Muscle layer of colon (tissue), 2 donors: ENCODE measurements around the gene BRD1.
A peak's percentile ranks its signal among the peaks of the same experiment; 100 is the strongest.

ENCODE experiments used
- H3K27ac ChIP-seq: one replicate; pipeline ENCODE4 v1.7.0; 2013; ENCODE audit warnings: low read depth, mild to moderate bottlenecking, low read length, moderate library complexity
- H3K27me3 ChIP-seq, 2 donors: one replicate each; pipeline ENCODE4 v1.7.0; 2013; ENCODE audit warnings: low read length in 2 of 2, mild to moderate bottlenecking in 2 of 2; ENCODE audit not compliant: insufficient read depth in 2 of 2, control insufficient read depth in 1 of 2
- H3K36me3 ChIP-seq: one replicate; pipeline ENCODE4 v1.7.0; 2013; ENCODE audit warnings: mild to moderate bottlenecking, low read length; ENCODE audit not compliant: insufficient read depth
- H3K4me1 ChIP-seq: one replicate; pipeline ENCODE4 v1.7.0; 2013; ENCODE audit warnings: mild to moderate bottlenecking, low read length; ENCODE audit not compliant: insufficient read depth
- H3K4me3 ChIP-seq, 2 donors: one replicate each; pipeline ENCODE4 v1.7.0; 2013; ENCODE audit warnings: low read length in 2 of 2, low read depth in 1 of 2, mild to moderate bottlenecking in 1 of 2, moderate library complexity in 1 of 2
- H3K9ac ChIP-seq: one replicate; pipeline ENCODE4 v1.7.0; 2013; ENCODE audit warnings: low read length
- H3K9me3 ChIP-seq: one replicate; pipeline ENCODE4 v1.7.0; 2013; ENCODE audit warnings: mild to moderate bottlenecking, low read length
- donor health status: abdominal sarcoma.
- donor health status: Adenocarcinoma of cecum.

The BRD1 gene

DNA sequence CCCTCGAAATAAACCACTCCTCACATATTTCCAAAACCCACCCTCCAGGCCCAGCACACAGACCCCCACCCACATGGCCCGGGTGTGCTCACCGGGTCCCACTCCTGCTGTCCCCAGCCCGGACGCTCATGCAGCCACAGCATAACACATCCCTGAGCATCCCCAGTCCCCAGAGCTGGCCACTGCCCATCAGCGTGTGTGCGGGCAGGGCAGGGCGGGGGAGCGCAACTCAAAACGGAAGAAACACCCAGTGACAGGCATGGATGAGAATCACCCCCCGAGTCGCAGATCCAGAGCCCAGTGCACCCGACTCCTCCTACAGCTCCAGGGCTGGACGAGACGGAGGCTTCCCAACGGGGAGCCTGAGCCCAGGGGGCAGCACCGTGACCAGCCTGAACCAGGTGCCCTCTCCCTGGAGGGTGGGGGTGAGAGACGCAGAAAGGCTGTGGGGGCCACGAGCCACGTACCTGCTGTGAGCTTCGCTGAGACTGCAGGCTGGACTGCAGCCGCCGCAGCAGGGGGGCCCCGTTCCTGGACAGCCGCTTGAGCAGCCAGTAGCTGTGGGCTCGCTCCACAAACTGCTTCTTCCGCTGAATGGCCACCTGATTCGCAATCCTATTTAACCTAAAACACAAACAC lies 23.8 kb downstream of the BRD1 start:
- no peaks in the 10 kb centered on the region for H3K9me3 ChIP-seq
- H3K27me3 ChIP-seq: no peaks in the 10 kb centered on the region
- H3K9ac ChIP-seq: no peak overlapping the region
- no peak overlapping the region for H3K27ac ChIP-seq
- H3K36me3 ChIP-seq: peaks cover 11% of the 10 kb centered on the region
- H3K4me3 ChIP-seq: no peak overlapping the region
- peaks cover 41% of the 10 kb centered on the region for H3K4me1 ChIP-seq

DNA sequence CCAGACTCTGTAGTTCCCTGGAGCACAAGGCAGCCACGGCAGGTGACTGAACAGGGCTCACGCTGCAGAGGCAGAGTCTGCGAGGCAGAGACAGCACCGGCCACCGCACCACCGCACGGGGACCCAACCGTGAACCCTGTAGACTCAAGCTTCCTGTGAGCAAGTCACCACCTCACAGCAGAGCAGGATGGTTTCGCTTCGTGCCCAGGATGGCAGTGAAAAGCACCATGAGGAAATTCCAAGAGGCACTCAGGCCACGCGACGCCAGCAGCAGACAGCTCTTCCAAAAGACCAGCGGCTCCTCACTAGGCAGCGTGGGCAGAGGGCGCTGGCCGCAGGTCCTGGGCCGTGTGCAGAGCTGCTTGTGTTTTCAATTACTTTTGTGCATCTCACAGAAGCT lies 24.5 kb downstream of the BRD1 start:
- H3K4me1 ChIP-seq: peaks cover 36% of the 10 kb centered on the region
- peaks cover 18% of the 10 kb centered on the region for H3K36me3 ChIP-seq
- no peaks in the 10 kb centered on the region for H3K9me3 ChIP-seq
- no peak overlapping the region for H3K4me3 ChIP-seq
- H3K27me3 ChIP-seq: no peaks in the 10 kb centered on the region
- no peak overlapping the region for H3K27ac ChIP-seq
- H3K9ac ChIP-seq: no peak overlapping the region

DNA sequence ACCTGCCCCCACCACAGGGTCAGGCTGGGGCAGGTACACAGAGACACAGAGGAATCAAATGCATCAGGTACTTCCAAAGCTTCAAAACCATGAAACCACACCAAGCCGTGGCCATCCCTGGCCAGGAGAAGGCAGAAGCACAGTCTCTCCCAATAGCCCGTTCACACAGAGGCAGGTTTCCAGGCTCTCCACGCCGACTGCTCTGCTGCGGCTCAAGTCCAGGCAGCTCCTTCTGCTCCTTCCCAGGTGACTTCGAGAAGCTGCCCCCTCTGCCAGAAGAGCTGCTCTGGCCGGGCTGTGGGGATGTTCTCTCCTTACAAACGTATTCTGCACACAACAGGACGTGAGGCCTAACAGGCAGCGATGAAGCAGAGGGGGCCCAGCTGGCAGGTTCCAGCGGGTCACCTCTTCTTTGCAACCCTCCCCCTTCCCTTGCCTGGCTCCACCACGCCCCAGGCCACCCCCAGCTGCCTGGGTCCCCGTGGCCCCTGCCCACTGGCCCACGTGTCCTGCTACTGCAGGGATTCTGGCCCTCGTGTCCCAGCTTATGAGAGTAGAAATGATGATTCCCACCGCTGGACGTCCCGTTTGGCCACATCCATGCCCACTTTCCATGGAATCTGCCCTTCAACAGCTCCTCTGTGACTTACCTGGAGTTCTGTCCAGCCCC lies 26.1 kb downstream of the BRD1 start:
- no peaks in the 10 kb centered on the region for H3K9me3 ChIP-seq
- H3K27me3 ChIP-seq: no peaks in the 10 kb centered on the region
- peaks cover 33% of the 10 kb centered on the region for H3K36me3 ChIP-seq
- no peak overlapping the region for H3K27ac ChIP-seq
- H3K9ac ChIP-seq: no peak overlapping the region
- peak overlapping the region in 1 of 2 donors; percentile 23 for H3K4me3 ChIP-seq
- peaks cover 30% of the 10 kb centered on the region for H3K4me1 ChIP-seq

DNA sequence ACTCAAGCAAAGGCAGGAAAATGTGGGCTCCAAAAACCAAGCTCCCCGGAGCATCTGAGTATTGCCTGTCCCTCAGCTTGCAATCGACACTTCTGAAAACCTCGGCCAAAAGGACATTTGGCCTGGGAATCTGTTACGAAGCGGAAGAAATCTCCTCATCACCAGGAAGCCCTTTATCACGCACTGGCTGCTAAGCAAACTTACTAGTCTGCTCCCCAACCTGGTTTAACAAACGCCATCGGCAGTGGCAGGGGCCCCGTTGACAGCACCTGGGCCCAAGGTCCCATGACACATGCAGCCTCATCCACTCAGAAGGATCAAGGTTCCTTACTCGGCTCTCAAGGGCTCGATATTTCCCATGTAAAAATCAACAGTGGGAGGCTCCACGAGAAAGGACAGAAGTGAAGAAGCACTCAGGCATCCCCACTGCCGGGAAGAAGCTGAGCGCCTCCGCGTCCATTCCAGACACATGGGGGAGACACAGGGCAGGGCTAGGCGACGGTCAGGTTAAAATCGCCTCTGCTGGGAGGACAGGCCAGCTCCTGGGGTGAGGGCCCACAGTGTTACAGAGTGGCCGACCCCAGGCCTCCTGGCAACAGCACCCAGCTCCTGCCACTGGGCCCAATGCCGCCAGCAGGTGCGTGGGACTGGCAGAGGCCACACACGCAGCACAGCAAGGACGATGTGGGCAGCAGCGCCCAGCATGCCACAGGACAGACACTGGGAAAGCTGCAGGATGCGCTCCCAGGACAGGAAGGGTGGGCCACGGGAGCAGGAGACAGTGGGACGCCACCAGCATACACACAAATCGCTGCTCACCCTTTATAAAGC lies 27.1 kb downstream of the BRD1 start:
- peak overlapping the region; percentile 9 for H3K27ac ChIP-seq
- peaks cover 39% of the 10 kb centered on the region for H3K36me3 ChIP-seq
- peaks cover 30% of the 10 kb centered on the region for H3K4me1 ChIP-seq
- peak overlapping the region in 1 of 2 donors; percentile 23 for H3K4me3 ChIP-seq
- H3K9ac ChIP-seq: no peak overlapping the region
- no peaks in the 10 kb centered on the region for H3K27me3 ChIP-seq
- H3K9me3 ChIP-seq: no peaks in the 10 kb centered on the region

DNA sequence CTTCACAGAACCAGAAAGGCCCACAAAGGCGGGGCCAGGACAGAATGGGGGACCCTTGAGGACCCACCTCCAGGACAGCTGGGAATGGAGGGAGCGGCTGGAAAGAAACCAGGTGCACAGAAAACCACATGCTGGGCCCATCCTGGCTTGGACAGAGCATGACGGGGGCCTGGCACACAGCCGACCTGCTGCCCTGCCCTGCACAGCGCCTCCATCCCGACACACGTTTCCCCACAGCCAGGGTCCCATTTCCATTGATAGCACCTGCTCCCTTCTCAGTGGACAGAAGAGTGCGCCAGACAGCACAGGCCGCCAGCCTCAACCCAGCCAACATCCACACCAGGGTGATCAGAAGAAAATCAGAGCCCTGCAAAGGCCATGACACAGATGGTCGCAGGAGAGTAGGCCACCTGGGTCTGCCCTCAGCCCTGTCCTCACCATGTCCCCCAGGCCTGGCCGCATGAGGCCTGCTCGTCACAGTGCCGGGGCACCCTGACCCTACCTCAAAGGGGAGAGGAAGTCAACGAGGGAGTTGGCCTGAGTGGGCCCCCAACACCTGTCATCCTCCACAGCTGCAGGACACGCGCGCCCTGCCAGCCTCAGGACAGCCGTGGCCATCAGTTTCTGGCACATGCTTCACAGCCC lies 28.1 kb downstream of the BRD1 start:
- Histone ChIP-seq H3K27me3 (no peaks in the 10 kb centered on the region), H3K4me3 (no peak overlapping the region), H3K4me1 (peaks cover 26% of the 10 kb centered on the region), H3K9ac (no peak overlapping the region), H3K9me3 (no peaks in the 10 kb centered on the region), H3K27ac (no peak overlapping the region), H3K36me3 (peaks cover 49% of the 10 kb centered on the region)

DNA sequence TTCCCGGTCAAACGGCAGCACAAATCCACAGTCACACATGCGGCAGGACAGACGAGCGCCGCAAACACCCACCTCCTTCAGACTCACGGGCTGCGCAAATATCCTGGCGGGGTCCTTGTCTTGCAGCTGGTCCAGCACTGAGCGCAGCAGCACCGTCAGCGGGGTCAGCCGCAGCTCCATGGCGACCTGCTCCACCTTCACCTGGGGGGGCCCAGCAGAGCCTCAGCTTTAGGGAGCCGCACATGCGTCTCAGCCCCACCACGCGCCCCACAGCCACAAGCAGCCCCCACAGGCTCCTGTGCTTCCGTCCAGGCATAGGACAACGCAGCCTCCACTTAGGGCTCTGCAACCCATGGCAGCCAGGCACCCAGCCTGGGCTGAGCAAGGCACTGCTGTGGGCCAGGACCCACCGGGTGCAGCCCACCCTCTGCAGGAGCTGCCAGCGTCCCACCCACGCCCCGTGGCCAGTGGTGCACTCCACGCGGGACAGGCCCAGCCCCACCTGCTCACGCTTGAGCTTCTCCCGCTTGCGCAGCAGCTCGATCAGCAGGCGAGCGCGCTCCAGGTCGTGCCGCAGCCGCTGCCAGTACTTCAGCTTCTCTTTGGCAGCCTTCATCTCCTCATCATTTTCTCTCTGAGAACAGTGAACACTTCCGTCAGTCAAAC lies 29.1 kb downstream of the BRD1 start:
- peaks cover 35% of the 10 kb centered on the region for H3K4me1 ChIP-seq
- no peaks in the 10 kb centered on the region for H3K9me3 ChIP-seq
- no peak overlapping the region for H3K27ac ChIP-seq
- H3K27me3 ChIP-seq: no peaks in the 10 kb centered on the region
- H3K9ac ChIP-seq: no peak overlapping the region
- H3K36me3 ChIP-seq: peaks cover 59% of the 10 kb centered on the region
- H3K4me3 ChIP-seq: no peak overlapping the region

DNA sequence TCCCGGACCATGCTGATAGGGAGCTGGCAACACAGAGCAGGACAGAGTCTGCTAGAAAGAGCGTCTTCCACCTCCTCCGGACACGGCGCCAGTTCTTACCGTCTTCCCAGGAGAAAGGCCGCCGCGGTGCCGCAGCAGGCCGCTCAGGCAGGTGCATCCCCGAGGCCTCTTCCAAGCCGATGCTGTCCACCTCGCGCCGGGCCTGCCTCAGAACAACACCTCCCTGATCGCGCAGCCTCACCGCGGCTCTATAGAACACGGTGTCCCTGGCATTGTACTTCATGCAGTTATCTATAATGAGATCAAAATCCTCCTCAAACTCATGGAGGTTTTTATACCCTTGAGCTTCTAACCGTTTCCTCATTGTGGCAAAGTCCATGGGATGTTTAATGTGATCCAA lies 30.0 kb downstream of the BRD1 start:
- H3K4me1 ChIP-seq: peaks cover 41% of the 10 kb centered on the region
- peaks cover 55% of the 10 kb centered on the region for H3K36me3 ChIP-seq

DNA sequence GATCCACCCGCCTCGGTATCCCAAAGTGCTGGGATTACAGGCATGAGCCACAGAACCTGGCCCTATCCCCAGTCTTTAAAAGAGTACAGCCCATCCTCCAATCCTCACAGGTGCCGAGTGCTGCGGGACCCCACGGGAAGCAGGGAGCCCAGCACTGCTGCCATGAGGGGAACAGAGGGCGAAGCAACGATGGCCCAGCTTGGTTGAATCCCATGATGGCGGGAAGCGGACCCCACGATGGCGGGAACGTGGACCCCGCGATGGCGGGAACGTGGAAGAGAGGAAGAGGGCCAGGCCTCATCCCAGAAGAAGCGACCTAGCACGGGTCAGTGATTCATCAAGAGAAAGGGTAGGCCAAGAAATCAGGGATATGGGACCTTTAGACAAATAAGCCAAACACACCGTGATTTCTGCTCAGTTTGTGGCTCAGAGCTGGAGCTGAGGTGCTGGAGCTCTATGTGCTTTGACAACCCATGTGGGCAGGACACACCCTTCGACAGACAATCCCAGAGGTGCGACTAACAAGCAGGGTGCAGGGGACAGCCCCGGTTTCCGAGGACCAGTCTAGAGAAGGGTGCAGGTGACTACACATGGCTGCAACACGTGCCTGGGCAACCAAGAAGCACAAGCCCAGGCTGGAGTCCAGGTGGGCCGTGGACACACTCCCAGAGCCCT lies 30.9 kb downstream of the BRD1 start:
- Histone ChIP-seq H3K4me3 (no peak overlapping the region), H3K27ac (no peak overlapping the region), H3K36me3 (peaks cover 59% of the 10 kb centered on the region), H3K4me1 (peaks cover 50% of the 10 kb centered on the region), H3K27me3 (no peaks in the 10 kb centered on the region), H3K9me3 (no peaks in the 10 kb centered on the region), H3K9ac (no peak overlapping the region)

More for the DNA sequence above, 30.0 kb downstream of the BRD1 start:
- no peaks in the 10 kb centered on the region for H3K27me3 ChIP-seq
- H3K27ac ChIP-seq: no peak overlapping the region
- no peak overlapping the region for H3K9ac ChIP-seq
- H3K9me3 ChIP-seq: no peaks in the 10 kb centered on the region
- H3K4me3 ChIP-seq: no peak overlapping the region

DNA sequence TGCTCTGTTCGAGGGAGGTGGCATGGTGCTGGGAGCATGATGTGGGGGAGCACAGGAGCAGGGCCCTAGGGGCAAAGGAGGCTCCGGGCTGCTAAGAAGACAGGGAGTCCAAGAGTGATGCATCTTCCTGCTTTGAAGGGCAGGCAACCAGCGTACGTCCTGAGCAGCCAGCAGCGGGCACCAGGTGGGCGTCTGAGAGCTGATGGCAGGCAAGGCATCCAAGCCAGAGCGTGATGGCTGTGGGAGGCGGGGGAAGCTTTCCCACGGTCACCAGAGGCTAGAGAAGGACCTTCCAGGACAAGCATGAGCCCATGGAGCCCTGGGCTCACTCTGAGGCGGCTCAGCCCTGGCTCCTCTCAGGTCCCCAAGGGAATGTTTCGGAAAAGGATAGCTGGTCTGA lies 32.2 kb downstream of the BRD1 start:
- Histone ChIP-seq H3K9ac (no peak overlapping the region), H3K27ac (peak overlapping the region; percentile 7), H3K27me3 (no peaks in the 10 kb centered on the region), H3K4me1 (peaks cover 50% of the 10 kb centered on the region), H3K4me3 (no peak overlapping the region), H3K36me3 (peaks cover 62% of the 10 kb centered on the region), H3K9me3 (no peaks in the 10 kb centered on the region)

DNA sequence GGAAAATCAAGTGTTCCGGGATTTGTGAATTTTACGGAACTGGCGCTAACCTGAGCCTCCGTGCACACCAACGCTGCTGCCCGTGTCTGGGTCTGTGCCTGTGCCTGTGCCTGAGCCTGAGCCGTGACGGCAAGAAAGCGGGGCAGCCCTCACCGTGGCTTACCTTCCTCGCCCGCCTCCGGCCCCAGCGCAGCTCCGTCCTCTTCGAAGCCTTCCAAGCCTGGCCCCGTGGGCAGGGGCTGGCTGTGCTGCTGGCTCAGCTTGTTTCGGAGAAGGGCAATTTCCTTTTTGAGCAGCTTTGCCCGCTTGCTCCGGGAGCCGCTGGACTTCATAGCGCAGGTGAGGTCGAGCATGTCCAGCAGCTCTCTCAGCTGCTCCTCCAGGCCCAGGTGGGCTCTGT lies 33.8 kb downstream of the BRD1 start:
- no peaks in the 10 kb centered on the region for H3K27me3 ChIP-seq
- H3K9ac ChIP-seq: no peak overlapping the region
- H3K27ac ChIP-seq: peak overlapping the region; percentile 63
- peaks cover 60% of the 10 kb centered on the region for H3K4me1 ChIP-seq
- no peaks in the 10 kb centered on the region for H3K9me3 ChIP-seq
- peaks cover 61% of the 10 kb centered on the region for H3K36me3 ChIP-seq
- H3K4me3 ChIP-seq: no peak overlapping the region
